Stomach (tissue), 9 donors: ENCODE results near the gene STAT5B. TPM values are rescaled to one million over a fixed set of nuclear protein-coding genes. Genes with fewer than 3 reads are reported as not detected.

Source experiments
- DNase-seq, 2 donors: peaks; one replicate each; pipeline versions ENCODE4 v3.0.0 to v3.0.0-alpha.2; 2013 to 2019
- H3K27ac ChIP-seq, 5 donors: fragments of 200-600 bp in 4 of 5; sonication (generic) in 4 of 5; one replicate each; pipeline ENCODE4 v1.5.1; 2013 to 2019; ENCODE audit warnings: mild to moderate bottlenecking in 1 of 5, moderate library complexity in 1 of 5
- H3K27me3 ChIP-seq, 3 donors: fragments of 200-600 bp; sonication (generic); one replicate each; pipeline ENCODE4 v1.5.1; 2017 to 2019; ENCODE audit warnings: mixed run types in 1 of 3
- H3K36me3 ChIP-seq, 4 donors: fragments of 200-600 bp; sonication (generic); 1 replicate in 3 of 4; 2 replicates in 1 of 4; pipeline ENCODE4 v1.5.1; 2016 to 2019
- H3K4me1 ChIP-seq, 4 donors: fragments of 200-600 bp; sonication (generic); one replicate each; pipeline ENCODE4 v1.5.1; 2016 to 2019
- H3K4me3 ChIP-seq, 4 donors: fragments of 200-600 bp; sonication (generic) in 3 of 4; one replicate each; pipeline ENCODE4 v1.5.1; 2016 to 2019; ENCODE audit warnings: mild to moderate bottlenecking in 1 of 4
- H3K9me3 ChIP-seq, 4 donors: fragments of 200-600 bp; sonication (generic); one replicate each; pipeline ENCODE4 v1.5.1; 2016 to 2019
- CTCF ChIP-seq, 7 experiments: fragments of 450-650 bp in 4 of 7; fragments of 200-600 bp in 3 of 7; sonication (generic) in 3 of 7; IDR thresholded peaks; one replicate each; pipeline ENCODE4 v1.5.1; 2016 to 2019; ENCODE audit warnings: antibody characterized with exemption in 7 of 7, control low read depth in 2 of 7, mild to moderate bottlenecking in 1 of 7
- EP300 ChIP-seq: sonication (generic); formaldehyde crosslinking; IDR thresholded peaks from one replicate; pipeline ENCODE4 v1.6.1; 2017; ENCODE audit warnings: antibody characterized with exemption
- POLR2A ChIP-seq, 4 donors: fragments of 450-650 bp; IDR thresholded peaks; one replicate each; pipeline ENCODE4 v1.6.1; 2016; ENCODE audit warnings: antibody characterized with exemption in 4 of 4, control low read depth in 2 of 4, mild to moderate bottlenecking in 1 of 4, moderate library complexity in 1 of 4
- POLR2AphosphoS5 ChIP-seq, 3 donors: sonication (generic); formaldehyde crosslinking; IDR thresholded peaks; one replicate each; pipeline ENCODE4 v1.6.1; 2016; ENCODE audit warnings: antibody characterized with exemption in 3 of 3
- WGBS, 5 donors: extraction: QIAGEN DNeasy Blood & Tissue Kit in 3 of 5; methylation state at CpG; one replicate each; pipeline versions ENCODE4 v1.1.5 to v1.1.7; 2013 to 2018; 5-methylcytosine and 5-hydroxymethylcytosine counted together
- intact Hi-C: fragments of 100-400 bp; cut with DNase I; formaldehyde crosslinking; loops from one replicate; pipeline ENCODE4 v1.15.1; 2023; ENCODE audit warnings: low total_unique reads
- polyA plus RNA-seq, 3 donors: library from polyadenylated mRNA; stranded (reverse); fragments of 200-250 nt; gene quantifications; one replicate each; pipeline ENCODE4 v1.2.3, GENCODE V29; 2013
- total RNA-seq, 5 donors: library from RNA; depleted of rRNA; stranded (reverse); fragments of >200 nt; gene quantifications; one replicate each; pipeline versions ENCODE4 v1.1.0 to v1.2.3, GENCODE V29; 2014 to 2016
- donor health status: healthy with polysubstance abuse.
- donor health status: Bipolar disorder and iron deficiency.
- donor health status: healthy.

STAT5B gene
- total and polyA plus RNA-seq, 8 donors = 18.9 to 86.2 (median 52.4) TPM

- no peaks in the 10 kb centered on the region for H3K9me3 ChIP-seq
- H3K27ac ChIP-seq = peak overlapping the region in 3 of 5 donors; percentile 9 to 90 (median 85)
- no peak for TF ChIP-seq CTCF (IDR thresholded peaks at IDR 0.05)
- no peak for TF ChIP-seq EP300
- TF ChIP-seq POLR2A (IDR thresholded peaks at IDR 0.05) = no peak
- no peak for TF ChIP-seq POLR2AphosphoS5 (IDR thresholded peaks at IDR 0.05)
- no peak for DNase-seq
- peaks cover 46 to 99% (median 91%) of the 10 kb centered on the region in 4 donors for H3K36me3 ChIP-seq
- H3K27me3 ChIP-seq = no peaks in the 10 kb centered on the region
- intact Hi-C loops = no loop called here
- no peak overlapping the region for H3K4me3 ChIP-seq
- peaks cover 22 to 64% (median 47%) of the 10 kb centered on the region in 4 donors for H3K4me1 ChIP-seq
- WGBS, 5 donors = 80 to 83% (median 82%) methylated on average over 19 of the region's 19 CpGs
These were observed 34.0 kb upstream of the STAT5B start for GRCh38 chr17:42309986-42310786.

- no peaks in the 10 kb centered on the region for H3K9me3 ChIP-seq
- peak overlapping the region in 3 of 5 donors; percentile 37 to 90 (median 38) for H3K27ac ChIP-seq
- H3K36me3 ChIP-seq = peaks cover 44 to 99% (median 91%) of the 10 kb centered on the region in 4 donors
- 82 to 91% (median 89%) methylated on average over 9 of the region's 9 CpGs for WGBS, 5 donors
- no peak overlapping the region for H3K4me3 ChIP-seq
- DNase-seq = no peak
- intact Hi-C loops = no loop called here
- H3K4me1 ChIP-seq = peaks cover 22 to 53% (median 38%) of the 10 kb centered on the region in 4 donors
- no peak for TF ChIP-seq EP300
- no peak for TF ChIP-seq CTCF (IDR thresholded peaks at IDR 0.05)
- TF ChIP-seq POLR2A (IDR thresholded peaks at IDR 0.05) = no peak
- TF ChIP-seq POLR2AphosphoS5 (IDR thresholded peaks at IDR 0.05) = no peak
- H3K27me3 ChIP-seq = no peaks in the 10 kb centered on the region
These were observed 33.0 kb upstream of the STAT5B start for GRCh38 chr17:42309142-42309541.

DNA sequence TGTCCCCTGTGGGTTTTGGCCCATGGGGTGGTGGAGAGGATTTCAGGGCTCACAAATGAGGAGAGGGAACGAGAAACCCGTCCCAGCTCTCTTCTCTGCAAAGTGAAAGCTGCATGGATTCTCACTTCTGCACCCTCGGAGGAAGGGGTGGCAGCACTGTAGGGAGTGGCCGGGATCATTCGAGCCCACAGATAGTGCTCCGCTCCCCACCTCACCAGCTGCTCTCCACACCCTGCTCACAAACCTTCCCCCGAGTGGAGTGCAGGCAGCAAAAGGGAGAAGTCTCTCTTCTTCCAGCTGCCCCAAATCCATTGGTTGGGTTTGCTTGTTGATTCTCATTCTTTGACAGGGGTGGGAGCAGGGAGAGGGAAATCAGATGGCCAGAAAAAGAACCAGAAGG, 32.3 kb upstream of the STAT5B start:
- intact Hi-C loops = no loop called here
- no peak for TF ChIP-seq POLR2AphosphoS5 (IDR thresholded peaks at IDR 0.05)
- Histone ChIP-seq H3K27me3 (no peaks in the 10 kb centered on the region), H3K4me1 (peaks cover 22 to 46% (median 34%) of the 10 kb centered on the region in 4 donors), H3K36me3 (peaks cover 42 to 99% (median 91%) of the 10 kb centered on the region in 4 donors), H3K9me3 (no peaks in the 10 kb centered on the region), H3K4me3 (no peak overlapping the region), H3K27ac (peak overlapping the region in 2 of 5 donors; percentile 37 to 90)
- WGBS, 5 donors = 70 to 81% (median 76%) methylated on average over 7 of the region's 7 CpGs
- no peak for DNase-seq

DNA sequence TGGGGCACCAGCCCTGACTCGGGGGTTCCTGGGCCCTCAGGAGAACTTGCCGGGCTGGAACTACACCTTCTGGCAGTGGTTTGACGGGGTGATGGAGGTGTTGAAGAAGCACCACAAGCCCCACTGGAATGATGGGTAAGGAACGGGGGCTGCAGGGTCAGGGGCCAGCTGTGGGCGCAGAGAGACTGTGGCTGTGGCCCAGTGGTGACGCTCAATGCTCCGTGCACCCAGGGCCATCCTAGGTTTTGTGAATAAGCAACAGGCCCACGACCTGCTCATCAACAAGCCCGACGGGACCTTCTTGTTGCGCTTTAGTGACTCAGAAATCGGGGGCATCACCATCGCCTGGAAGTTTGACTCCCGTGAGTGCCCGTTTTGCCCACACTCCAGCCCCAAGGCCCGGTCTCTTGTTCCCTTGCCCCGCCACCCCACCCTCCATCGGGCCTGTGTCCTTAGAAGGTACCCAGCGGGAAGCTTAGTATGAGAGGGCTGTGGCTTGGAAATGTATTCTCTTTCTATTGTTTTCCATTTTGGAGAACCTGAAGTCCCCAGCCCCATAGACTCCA, 31.3 kb upstream of the STAT5B start:
- intact Hi-C loops = no loop called here
- Histone ChIP-seq H3K4me1 (peaks cover 17 to 36% (median 26%) of the 10 kb centered on the region in 4 donors), H3K9me3 (no peaks in the 10 kb centered on the region), H3K27me3 (no peaks in the 10 kb centered on the region), H3K4me3 (no peak overlapping the region), H3K27ac (no peak overlapping the region), H3K36me3 (peaks cover 42 to 100% (median 93%) of the 10 kb centered on the region in 4 donors)
- TF ChIP-seq EP300 (no peak), POLR2AphosphoS5 (IDR thresholded peaks at IDR 0.05) (no peak), POLR2A (IDR thresholded peaks at IDR 0.05) (no peak)
- no peak for DNase-seq
- WGBS, 5 donors = 93 to 97% (median 94%) methylated on average over 19 of the region's 19 CpGs

- no peak overlapping the region for H3K27ac ChIP-seq
- no peaks in the 10 kb centered on the region for H3K27me3 ChIP-seq
- H3K36me3 ChIP-seq = peaks cover 44 to 100% (median 99%) of the 10 kb centered on the region in 4 donors
- H3K4me1 ChIP-seq = peaks cover 8 to 25% (median 16%) of the 10 kb centered on the region in 4 donors
- WGBS, 5 donors = 95 to 98% (median 97%) methylated on average over 5 of the region's 5 CpGs
- TF ChIP-seq POLR2AphosphoS5 (IDR thresholded peaks at IDR 0.05) = no peak
- TF ChIP-seq CTCF (IDR thresholded peaks at IDR 0.05) = no peak
- TF ChIP-seq POLR2A (IDR thresholded peaks at IDR 0.05) = no peak
- no peak for TF ChIP-seq EP300
- no peak for DNase-seq
- no peak overlapping the region for H3K4me3 ChIP-seq
- intact Hi-C loops = no loop called here
- H3K9me3 ChIP-seq = no peaks in the 10 kb centered on the region
These were observed 30.1 kb upstream of the STAT5B start for GRCh38 chr17:42306385-42306667.
